H9 (cell line): ENCODE measurements around the gene SP4. TPM values are rescaled to one million over a fixed set of nuclear protein-coding genes. Genes with fewer than 3 reads are reported as not detected.
A peak's percentile ranks its signal among the peaks of the same experiment; 100 is the strongest.

Source experiments
- DNase-seq: peaks from one replicate; pipeline ENCODE4 v3.0.0-alpha.2; 2017
- H2AFZ ChIP-seq: one replicate; pipeline ENCODE4 v1.6.1; 2013; ENCODE audit warnings: mild to moderate bottlenecking, low read length, control low read depth, moderate library complexity
- H2AK5ac ChIP-seq: 2 replicates; pipeline ENCODE4 v1.6.1; 2013; ENCODE audit warnings: low read length, control low read depth, mixed read lengths; ENCODE audit not compliant: insufficient read length
- H2BK120ac ChIP-seq: one replicate; pipeline ENCODE4 v1.6.1; 2013; ENCODE audit warnings: low read depth, mild to moderate bottlenecking, low read length, control low read depth, inconsistent platforms; ENCODE audit not compliant: poor library complexity, severe bottlenecking
- H2BK12ac ChIP-seq: 2 replicates; pipeline ENCODE4 v1.6.1; 2013; ENCODE audit warnings: low read length, control low read depth, mixed read lengths, low read depth; ENCODE audit not compliant: insufficient read length
- H2BK15ac ChIP-seq: 2 replicates; pipeline ENCODE4 v1.6.1; 2013; ENCODE audit warnings: low read depth, low read length, control low read depth
- H2BK20ac ChIP-seq: one replicate; pipeline ENCODE4 v1.6.1; 2013; ENCODE audit warnings: low read depth, mild to moderate bottlenecking, low read length, control low read depth, inconsistent platforms; ENCODE audit not compliant: poor library complexity, severe bottlenecking
- H2BK5ac ChIP-seq: 2 replicates; pipeline ENCODE4 v1.6.1; 2013; ENCODE audit warnings: low read length, control low read depth, mixed read lengths; ENCODE audit not compliant: insufficient read length
- H3K14ac ChIP-seq: 2 replicates; pipeline ENCODE4 v1.6.1; 2013; ENCODE audit warnings: low read length, control low read depth; ENCODE audit not compliant: insufficient read depth
- H3K18ac ChIP-seq: 2 replicates; pipeline ENCODE4 v1.6.1; 2013; ENCODE audit warnings: low read depth, mild to moderate bottlenecking, mixed read lengths, low read length, control low read depth; ENCODE audit not compliant: insufficient read length
- H3K23ac ChIP-seq: 2 replicates; pipeline ENCODE4 v1.6.1; 2013; ENCODE audit warnings: low read length, control low read depth, mixed read lengths, low read depth; ENCODE audit not compliant: insufficient read length
- H3K23me2 ChIP-seq: 2 replicates; pipeline ENCODE4 v1.6.1; 2013; ENCODE audit warnings: low read depth, mild to moderate bottlenecking, mixed read lengths, low read length, control low read depth; ENCODE audit not compliant: insufficient read length, poor library complexity, severe bottlenecking
- H3K27ac ChIP-seq: 2 replicates; pipeline ENCODE4 v1.5.1; 2013; ENCODE audit warnings: low read length, control low read depth, mixed read lengths, low read depth; ENCODE audit not compliant: insufficient read length
- H3K27me3 ChIP-seq: 2 replicates; pipeline ENCODE4 v1.6.1; 2013; ENCODE audit warnings: low read length, control low read depth, inconsistent platforms; ENCODE audit not compliant: insufficient read depth
- H3K4ac ChIP-seq: 2 replicates; pipeline ENCODE4 v1.6.1; 2013; ENCODE audit warnings: low read depth, mild to moderate bottlenecking, control low read depth, inconsistent platforms, low read length, moderate library complexity
- H3K4me1 ChIP-seq: 2 replicates; pipeline ENCODE4 v1.6.1; 2013; ENCODE audit warnings: low read length, control low read depth, inconsistent platforms; ENCODE audit not compliant: insufficient read depth
- H3K4me2 ChIP-seq: 2 replicates; pipeline ENCODE4 v1.6.1; 2013; ENCODE audit warnings: low read length, control low read depth, mixed read lengths; ENCODE audit not compliant: insufficient read length, insufficient read depth
- H3K56ac ChIP-seq: 2 replicates; pipeline ENCODE4 v1.6.1; 2013; ENCODE audit warnings: low read depth, mild to moderate bottlenecking, mixed read lengths, low read length, control low read depth; ENCODE audit not compliant: insufficient read length
- H3K79me1 ChIP-seq: 2 replicates; pipeline ENCODE4 v1.6.1; 2013; ENCODE audit warnings: low read depth, mild to moderate bottlenecking, moderate library complexity, low read length, control low read depth, inconsistent platforms; ENCODE audit not compliant: insufficient read depth, poor library complexity, severe bottlenecking
- H3K79me2 ChIP-seq: 2 replicates; pipeline ENCODE4 v1.6.1; 2013; ENCODE audit warnings: low read length, control low read depth, inconsistent platforms; ENCODE audit not compliant: insufficient read depth
- H3K9ac ChIP-seq: 2 replicates; pipeline ENCODE4 v1.6.1; 2013; ENCODE audit warnings: low read length, control low read depth, mixed read lengths; ENCODE audit not compliant: insufficient read length; ENCODE audit errors: extremely low read depth
- H3K9me3 ChIP-seq: one replicate; pipeline ENCODE4 v1.6.1; 2013; ENCODE audit warnings: low read depth, low read length, inconsistent platforms; ENCODE audit not compliant: control insufficient read depth
- H3T11ph ChIP-seq: one replicate; pipeline ENCODE4 v1.6.1; 2013; ENCODE audit warnings: mild to moderate bottlenecking, low read length, control low read depth, inconsistent platforms
- H4K20me1 ChIP-seq: one replicate; pipeline ENCODE4 v1.6.1; 2013; ENCODE audit not compliant: control insufficient read depth, insufficient read length, insufficient read depth
- H4K5ac ChIP-seq: 2 replicates; pipeline ENCODE4 v1.6.1; 2013; ENCODE audit warnings: low read depth, mild to moderate bottlenecking, mixed read lengths, low read length, control low read depth; ENCODE audit not compliant: insufficient read length
- H4K8ac ChIP-seq: replicated peaks from 2 replicates; pipeline ENCODE4 v1.6.1; 2013; ENCODE audit warnings: low read length, control low read depth, mixed read lengths, low read depth; ENCODE audit not compliant: insufficient read length
- H4K91ac ChIP-seq: 2 replicates; pipeline ENCODE4 v1.6.1; 2013; ENCODE audit warnings: low read depth, mild to moderate bottlenecking, moderate library complexity, mixed read lengths, low read length, control low read depth; ENCODE audit not compliant: insufficient read length
- H3K27ac Mint-ChIP-seq, 3 experiments: 2 replicates in 2 of 3; 3 replicates in 1 of 3; pipeline ENCODE4 v1.8.0; 2020 to 2021; ENCODE audit warnings: mixed read lengths in 3 of 3, mild to moderate bottlenecking in 1 of 3, moderate library complexity in 1 of 3
- H3K27me3 Mint-ChIP-seq: 2 replicates; pipeline ENCODE4 v1.8.0; 2021; ENCODE audit warnings: low read depth, mild to moderate bottlenecking, moderate library complexity, mixed read lengths
- H3K36me3 Mint-ChIP-seq, 3 experiments: 2 replicates in 2 of 3; 3 replicates in 1 of 3; pipeline ENCODE4 v1.8.0; 2020 to 2021; ENCODE audit warnings: low read depth in 3 of 3, mixed read lengths in 3 of 3; ENCODE audit not compliant: insufficient read depth in 1 of 3
- H3K4me1 Mint-ChIP-seq, 2 experiments: 2 replicates each; pipeline ENCODE4 v1.8.0; 2020; ENCODE audit warnings: mixed read lengths in 2 of 2
- H3K4me3 Mint-ChIP-seq, 2 experiments: 2 replicates in 1 of 2; 3 replicates in 1 of 2; pipeline ENCODE4 v1.8.0; 2020 to 2021; ENCODE audit warnings: mild to moderate bottlenecking in 2 of 2, mixed read lengths in 2 of 2, moderate library complexity in 1 of 2
- H3K9me3 Mint-ChIP-seq, 2 experiments: 2 replicates in 1 of 2; 3 replicates in 1 of 2; pipeline ENCODE4 v1.8.0; 2020; ENCODE audit warnings: mild to moderate bottlenecking in 2 of 2, mixed read lengths in 2 of 2, moderate library complexity in 1 of 2
- WGBS: extraction: QIAGEN DNeasy Blood & Tissue Kit; methylation state at CpG from one replicate; pipeline ENCODE4 v1.1.7; 2013; ENCODE audit warnings: missing lambda C conversion rate, low lambda C conversion rate, mixed read lengths; ENCODE audit not compliant: insufficient read length; ENCODE audit errors: extremely low coverage; 5-methylcytosine and 5-hydroxymethylcytosine counted together
- total RNA-seq: library from RNA; stranded (reverse); gene quantifications from 2 replicates; pipeline ENCODE4 v1.2.1, GENCODE V29; 2021
- TF ChIP-seq, protein P1 (sequence below): fragments of 200-600 bp; sonication (generic); conservative IDR thresholded peaks from 3 replicates; pipeline ENCODE4 v1.8.0; 2021; ENCODE audit warnings: antibody characterized with exemption, mild to moderate bottlenecking

The SP4 gene
- total RNA-seq, 1 experiment from 2014 or later = 19.4 TPM

DNA sequence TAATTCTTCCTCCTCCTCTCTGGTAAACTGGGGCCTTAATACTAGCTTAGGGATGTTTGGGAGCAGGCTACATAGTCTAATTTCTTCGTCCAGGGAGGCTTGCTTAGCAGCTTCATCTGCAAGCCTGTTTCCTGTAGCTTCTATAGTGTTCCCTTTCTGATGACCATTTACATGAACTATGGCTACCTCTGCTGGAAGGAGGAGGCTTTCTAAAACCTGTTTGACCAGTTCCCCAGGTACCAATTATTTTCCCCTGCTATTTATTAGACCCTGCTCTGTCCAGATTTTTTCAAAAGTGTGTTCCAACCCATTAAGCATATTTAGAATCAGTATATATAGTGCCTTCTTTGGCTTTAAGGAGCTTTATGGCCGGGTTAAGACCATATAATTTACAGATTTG lies 76.1 kb downstream of the SP4 start:
- TF ChIP-seq, protein P1, sequence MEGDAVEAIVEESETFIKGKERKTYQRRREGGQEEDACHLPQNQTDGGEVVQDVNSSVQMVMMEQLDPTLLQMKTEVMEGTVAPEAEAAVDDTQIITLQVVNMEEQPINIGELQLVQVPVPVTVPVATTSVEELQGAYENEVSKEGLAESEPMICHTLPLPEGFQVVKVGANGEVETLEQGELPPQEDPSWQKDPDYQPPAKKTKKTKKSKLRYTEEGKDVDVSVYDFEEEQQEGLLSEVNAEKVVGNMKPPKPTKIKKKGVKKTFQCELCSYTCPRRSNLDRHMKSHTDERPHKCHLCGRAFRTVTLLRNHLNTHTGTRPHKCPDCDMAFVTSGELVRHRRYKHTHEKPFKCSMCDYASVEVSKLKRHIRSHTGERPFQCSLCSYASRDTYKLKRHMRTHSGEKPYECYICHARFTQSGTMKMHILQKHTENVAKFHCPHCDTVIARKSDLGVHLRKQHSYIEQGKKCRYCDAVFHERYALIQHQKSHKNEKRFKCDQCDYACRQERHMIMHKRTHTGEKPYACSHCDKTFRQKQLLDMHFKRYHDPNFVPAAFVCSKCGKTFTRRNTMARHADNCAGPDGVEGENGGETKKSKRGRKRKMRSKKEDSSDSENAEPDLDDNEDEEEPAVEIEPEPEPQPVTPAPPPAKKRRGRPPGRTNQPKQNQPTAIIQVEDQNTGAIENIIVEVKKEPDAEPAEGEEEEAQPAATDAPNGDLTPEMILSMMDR = no peak
- Histone ChIP-seq H3T11ph (no peak overlapping the region), H3K23me2 (no peaks in the 10 kb centered on the region), H3K23ac (no peak overlapping the region), H2BK20ac (no peak overlapping the region), H2BK5ac (no peak overlapping the region), H3K4ac (no peak overlapping the region), H2AK5ac (no peak overlapping the region), H3K27me3 (no peaks in the 10 kb centered on the region), H3K4me2 (no peak overlapping the region), H2BK12ac (no peak overlapping the region), H3K14ac (no peak overlapping the region), H4K91ac (no peak overlapping the region), H3K18ac (no peak overlapping the region), H3K4me1 (no peaks in the 10 kb centered on the region), H3K9me3 (no peaks in the 10 kb centered on the region), H2AFZ (no peak overlapping the region), H4K8ac (no peak overlapping the region), H2BK15ac (no peak overlapping the region), H2BK120ac (no peak overlapping the region), H4K5ac (no peak overlapping the region), H4K20me1 (no peaks in the 10 kb centered on the region), H3K79me2 (no peaks in the 10 kb centered on the region), H3K56ac (no peak overlapping the region), H3K79me1 (no peaks in the 10 kb centered on the region), H3K27ac (no peak overlapping the region), H3K9ac (no peak overlapping the region)
- Mint-ChIP-seq H3K4me3 (no peak overlapping the region), H3K27me3 (no peaks in the 10 kb centered on the region), H3K9me3 (peaks cover 3 to 29% of the 10 kb centered on the region in 2 experiments; a peak in 4 of 5 replicates), H3K36me3 (peaks cover 42 to 66% (median 52%) of the 10 kb centered on the region in 3 experiments), H3K4me1 (peaks cover 8 to 15% of the 10 kb centered on the region in 2 experiments), H3K27ac (peak overlapping the region in 1 of 3 experiments; percentile 65; a peak in 1 of 7 replicates)
- no CpG with 5 or more reads among the region's 2 CpGs for WGBS
- no peak for DNase-seq
